Measurements from ENCODE around the gene MTFR1L.

Gene MTFR1L

DNA sequence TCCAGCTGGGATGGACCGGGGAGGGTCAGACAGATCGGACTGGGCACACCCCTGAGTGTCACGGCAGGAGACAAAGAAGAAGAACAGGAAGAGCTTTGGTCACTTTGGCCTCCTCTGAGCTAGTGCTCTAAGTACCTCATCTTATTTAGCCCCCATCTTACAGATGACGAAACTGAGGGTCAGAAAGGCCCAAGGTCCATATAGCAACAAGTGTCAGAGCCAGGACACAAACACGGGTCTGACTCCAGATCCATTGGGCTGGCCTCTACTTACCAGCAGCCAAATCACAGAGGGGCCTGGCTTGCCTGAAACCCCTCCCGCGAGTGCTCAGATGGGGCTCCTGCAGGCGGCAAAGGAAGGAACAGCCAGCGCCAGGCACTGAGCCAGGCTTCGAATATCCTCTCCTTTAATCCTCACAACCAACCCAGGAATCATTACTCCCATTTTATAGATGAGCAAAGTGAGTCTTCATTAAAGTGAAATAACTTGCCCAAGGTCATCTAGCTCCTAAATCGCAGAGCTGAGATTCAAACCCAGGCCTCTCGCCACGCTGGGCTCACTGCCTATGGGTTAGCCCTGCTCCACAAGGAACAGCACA, 45.4 kb upstream of the MTFR1L start:
- H3K4me3 ChIP-seq (replicated peaks in 1 of 2; ENCODE audit: low read depth in 2 of 2, low read length in 2 of 2): no peak overlapping the region
- TF ChIP-seq, protein P1, sequence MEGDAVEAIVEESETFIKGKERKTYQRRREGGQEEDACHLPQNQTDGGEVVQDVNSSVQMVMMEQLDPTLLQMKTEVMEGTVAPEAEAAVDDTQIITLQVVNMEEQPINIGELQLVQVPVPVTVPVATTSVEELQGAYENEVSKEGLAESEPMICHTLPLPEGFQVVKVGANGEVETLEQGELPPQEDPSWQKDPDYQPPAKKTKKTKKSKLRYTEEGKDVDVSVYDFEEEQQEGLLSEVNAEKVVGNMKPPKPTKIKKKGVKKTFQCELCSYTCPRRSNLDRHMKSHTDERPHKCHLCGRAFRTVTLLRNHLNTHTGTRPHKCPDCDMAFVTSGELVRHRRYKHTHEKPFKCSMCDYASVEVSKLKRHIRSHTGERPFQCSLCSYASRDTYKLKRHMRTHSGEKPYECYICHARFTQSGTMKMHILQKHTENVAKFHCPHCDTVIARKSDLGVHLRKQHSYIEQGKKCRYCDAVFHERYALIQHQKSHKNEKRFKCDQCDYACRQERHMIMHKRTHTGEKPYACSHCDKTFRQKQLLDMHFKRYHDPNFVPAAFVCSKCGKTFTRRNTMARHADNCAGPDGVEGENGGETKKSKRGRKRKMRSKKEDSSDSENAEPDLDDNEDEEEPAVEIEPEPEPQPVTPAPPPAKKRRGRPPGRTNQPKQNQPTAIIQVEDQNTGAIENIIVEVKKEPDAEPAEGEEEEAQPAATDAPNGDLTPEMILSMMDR (IDR thresholded peaks at IDR 0.05; ENCODE audit: low read depth, low read length): no peak
- no peak for DNase-seq (ENCODE audit: low read depth in 2 of 2)

DNA sequence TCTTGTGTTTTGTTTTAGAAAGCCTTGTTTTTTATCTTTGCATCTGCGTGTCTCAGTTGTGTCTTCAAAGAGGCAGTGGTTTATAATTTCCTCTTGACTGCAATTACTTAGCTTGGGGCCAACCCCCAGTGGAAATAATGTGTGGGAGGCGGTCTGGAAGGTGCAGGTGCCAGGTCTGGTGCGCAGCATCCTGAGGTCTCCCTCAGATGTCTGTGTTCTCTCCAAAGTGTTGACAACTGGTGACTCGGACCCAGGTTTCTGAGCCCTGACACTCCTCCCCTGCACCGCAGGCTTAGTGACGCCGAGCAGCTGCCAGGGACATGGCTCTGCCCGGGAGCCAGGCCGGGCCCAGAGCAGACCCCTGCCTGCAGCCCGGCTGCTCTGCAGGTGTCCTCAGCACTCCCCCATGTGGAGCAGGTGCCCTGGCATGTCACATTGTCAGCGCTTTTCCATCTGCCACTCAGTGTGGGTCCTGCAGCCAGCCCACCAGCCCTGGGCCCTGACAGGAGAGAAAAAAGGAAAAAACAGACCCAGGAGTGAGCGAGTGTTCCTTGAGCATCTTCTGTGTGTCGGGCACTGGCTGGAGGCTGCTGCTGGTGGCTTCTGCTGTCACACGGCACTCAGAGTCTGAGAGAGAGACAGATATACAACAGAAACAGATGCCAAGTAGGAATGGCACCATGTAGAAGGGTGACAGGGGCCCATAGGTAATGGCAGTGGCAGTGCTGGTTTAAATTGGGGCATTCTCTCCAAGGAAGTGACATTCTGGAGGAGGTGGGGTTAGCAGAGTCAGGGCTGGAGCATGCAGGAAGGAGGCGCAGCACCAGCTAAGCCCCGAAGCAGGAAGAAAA, 44.6 kb upstream of the MTFR1L start:
- DNase-seq (ENCODE audit: low read depth in 2 of 2): no peak
- no peak overlapping the region for H3K4me3 ChIP-seq (replicated peaks in 1 of 2; ENCODE audit: low read depth in 2 of 2, low read length in 2 of 2)
- TF ChIP-seq, protein P1 (IDR thresholded peaks at IDR 0.05; ENCODE audit: low read depth, low read length): no peak

DNA sequence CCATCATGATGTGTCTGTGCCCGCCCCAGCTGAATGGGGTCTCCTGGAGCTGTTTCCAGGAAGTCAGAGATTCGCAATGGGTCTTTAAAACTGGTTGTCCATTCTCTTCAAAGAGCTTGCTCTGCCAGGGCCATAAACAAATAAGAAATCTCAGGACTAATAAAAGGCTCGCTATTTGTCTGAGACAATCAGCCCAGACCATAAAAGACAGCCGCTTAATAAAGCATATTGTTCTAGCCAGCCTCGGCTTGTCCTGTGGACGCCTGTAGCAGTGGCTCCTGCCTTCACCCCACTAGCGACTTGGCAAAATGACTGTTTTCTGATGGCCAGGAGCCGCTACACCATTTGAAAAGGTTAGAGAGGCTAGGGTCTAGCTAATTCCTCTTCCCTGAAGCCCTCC, 40.4 kb upstream of the MTFR1L start:
- no peak overlapping the region for H3K4me3 ChIP-seq (replicated peaks in 1 of 2; ENCODE audit: low read depth in 2 of 2, low read length in 2 of 2)
- TF ChIP-seq, protein P1 (IDR thresholded peaks at IDR 0.05; ENCODE audit: low read depth, low read length): no peak
- no peak for DNase-seq (ENCODE audit: low read depth in 2 of 2)

DNA sequence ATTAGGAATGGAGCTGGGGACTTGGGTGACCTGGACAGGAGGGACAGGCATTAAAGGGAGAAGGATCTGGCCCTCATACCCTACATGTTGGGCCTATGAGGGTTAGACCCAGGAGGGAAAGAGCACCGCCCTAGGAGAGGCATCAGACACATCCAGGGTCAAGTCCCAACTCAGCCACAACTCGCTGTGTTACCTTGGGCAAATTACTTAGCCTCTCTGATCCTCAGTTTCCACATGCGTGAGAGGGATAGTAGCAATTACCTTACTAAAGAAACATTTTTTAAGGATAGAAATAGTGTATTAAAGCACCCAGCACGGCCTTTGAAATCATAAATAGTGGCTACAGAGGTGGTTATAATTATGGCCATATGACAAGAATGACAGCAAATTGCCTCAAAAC, 39.9 kb upstream of the MTFR1L start:
- DNase-seq (ENCODE audit: low read depth in 2 of 2): no peak
- no peak overlapping the region for H3K4me3 ChIP-seq (replicated peaks in 1 of 2; ENCODE audit: low read depth in 2 of 2, low read length in 2 of 2)
- TF ChIP-seq, protein P1 (IDR thresholded peaks at IDR 0.05; ENCODE audit: low read depth, low read length): no peak

DNA sequence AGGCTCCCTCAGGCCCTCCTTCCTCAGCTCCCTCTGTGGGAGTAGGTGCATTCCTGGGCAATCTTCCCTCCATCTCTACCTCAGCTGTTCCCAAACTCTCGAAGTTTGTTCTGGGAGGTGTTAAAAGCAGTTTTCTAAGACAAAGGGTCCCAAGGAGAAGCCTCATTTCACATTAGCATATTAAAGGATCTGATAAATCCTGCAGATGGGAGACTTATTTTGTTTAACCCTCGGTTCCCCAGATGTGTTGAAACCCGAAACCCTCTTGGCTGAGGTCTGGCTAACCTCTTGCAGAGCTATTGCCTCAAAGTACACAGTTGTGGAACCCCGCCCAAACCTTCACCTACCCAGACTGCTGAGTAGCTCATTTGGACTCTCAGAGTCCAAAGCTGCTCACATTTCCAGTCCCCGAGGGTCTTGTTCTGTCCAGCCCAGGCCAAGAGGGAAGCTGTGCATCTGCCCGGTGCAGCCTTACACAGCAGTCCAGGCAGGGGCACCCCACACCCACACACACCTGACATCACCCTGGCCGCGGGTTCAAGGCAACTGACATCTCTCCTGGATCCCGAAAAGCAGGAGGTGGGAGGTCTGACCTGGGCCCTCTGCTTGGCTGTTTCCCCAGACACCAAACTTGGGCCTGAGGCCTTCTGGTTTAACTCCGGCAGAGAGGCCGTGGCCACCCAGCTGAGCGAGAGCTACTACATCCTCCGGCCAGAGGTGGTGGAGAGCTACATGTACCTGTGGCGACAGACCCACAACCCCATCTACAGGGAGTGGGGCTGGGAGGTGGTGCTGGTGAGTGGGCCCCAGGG, 39.2 kb upstream of the MTFR1L start:
- no peak overlapping the region for H3K4me3 ChIP-seq (replicated peaks in 1 of 2; ENCODE audit: low read depth in 2 of 2, low read length in 2 of 2)
- DNase-seq (ENCODE audit: low read depth in 2 of 2): peak in 1 of 2 donors; percentile 42
- TF ChIP-seq, protein P1 (IDR thresholded peaks at IDR 0.05; ENCODE audit: low read depth, low read length): no peak

DNA sequence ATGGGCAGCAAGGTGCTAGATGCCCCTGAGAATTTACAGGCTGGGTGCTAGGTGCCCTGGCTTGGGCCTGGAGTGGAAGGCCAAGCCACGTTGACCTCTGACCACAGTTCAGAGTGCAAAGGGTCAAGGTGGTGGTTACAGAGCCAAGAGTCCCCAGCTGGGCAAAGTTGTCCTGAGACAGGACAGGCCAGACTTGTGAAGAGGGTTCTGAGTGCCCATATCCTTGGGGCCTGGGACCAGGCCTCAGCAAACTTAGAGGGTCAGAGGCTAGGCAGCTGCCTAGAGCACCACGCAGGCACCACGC, 38.7 kb upstream of the MTFR1L start:
- TF ChIP-seq, protein P1 (IDR thresholded peaks at IDR 0.05; ENCODE audit: low read depth, low read length): no peak

More for the DNA sequence above, 38.7 kb upstream of the MTFR1L start:
- DNase-seq (ENCODE audit: low read depth in 2 of 2): no peak
- no peak overlapping the region for H3K4me3 ChIP-seq (replicated peaks in 1 of 2; ENCODE audit: low read depth in 2 of 2, low read length in 2 of 2)

Measured in cardiac fibroblast (primary cell).